ENCODE results near the gene HLA-A. TPM values are rescaled to one million over a fixed set of nuclear protein-coding genes. Genes with fewer than 3 reads are reported as not detected.

Gene HLA-A
- total and polyA plus RNA-seq, 2 of the 13 experiments (the other 11 are each of a cell fraction or from before 2014, with no cell fraction given), result 345 to 527 TPM

- 73% methylated on average over 3 of the region's 3 CpGs for WGBS (ENCODE audit: low lambda C conversion rate)
- FAIRE-seq, result no peak
These were observed 43.1 kb upstream of the HLA-A start for GRCh38 chr6:29899281-29899680.

GRCh38 chr6:29905286-29905685 is 37.0 kb upstream of the HLA-A start:
- no peak for FAIRE-seq
- POLR2A ChIA-PET, result no interaction called here
- WGBS (ENCODE audit: low lambda C conversion rate), result 75% methylated on average over 4 of the region's 4 CpGs

More at GRCh38 chr6:29899281-29899680, 43.1 kb upstream of the HLA-A start:
- ChIA-PET CTCF (ENCODE audit: low intra/inter-chr PET ratio, low total read pairs) (no interaction called here), POLR2A (no interaction called here)
- Histone ChIP-seq H3K9ac (ENCODE audit: insufficient read depth, low read depth, low read length) (no peak overlapping the region), H3K9me3 (ENCODE audit: low read length) (no peaks in the 10 kb centered on the region), H2AFZ (ENCODE audit: low read length) (no peak overlapping the region), H3K79me2 (ENCODE audit: insufficient read depth, low read length) (no peaks in the 10 kb centered on the region), H4K20me1 (ENCODE audit: insufficient read depth, low read length) (no peaks in the 10 kb centered on the region), H3K27ac (ENCODE audit: extremely low read length, insufficient read depth, low read length) (no peak overlapping the region), H3K4me2 (ENCODE audit: low read depth, low read length) (no peak overlapping the region), H3K4me3 (replicated peaks in 1 of 3; ENCODE audit: insufficient read depth in 1 of 3, low read depth in 2 of 3, low read length in 3 of 3) (no peak overlapping the region), H3K36me3 (replicated peaks in 1 of 2; ENCODE audit: control insufficient read depth in 1 of 2, insufficient read depth in 2 of 2, low read length in 2 of 2) (no peaks in the 10 kb centered on the region), H3K27me3 (ENCODE audit: control insufficient read depth in 1 of 2, insufficient read depth in 2 of 2, low read length in 2 of 2) (no peaks in the 10 kb centered on the region), H3K4me1 (ENCODE audit: insufficient read depth, low read length) (peaks cover 8% of the 10 kb centered on the region)
- DNase-seq (ENCODE audit: low spot score) (no peak), ATAC-seq (no peak)
- in situ Hi-C loops (cut with HindIII; ENCODE audit: extremely low pct_ligation_motif_present, low pct_unique_long_range_greater_than_20kb) (loop anchor here (25.0 kb wide), 1 partner anchor 1463 kb away; the partner anchor contains the start of gene HLA-B), intact Hi-C loops (cut with micrococcal nuclease; ENCODE audit: unreplicated experiment) (no loop called here)
- no peak for TF ChIP-seq JUND (CRISPR knock-in tag; IDR thresholded peaks at IDR 0.05)
- TF ChIP-seq EHMT2 (IDR thresholded peaks at IDR 0.05; ENCODE audit: borderline replicate concordance, low read depth, low read length), result no peak
- no peak for TF ChIP-seq ZNF75D (CRISPR knock-in tag; IDR thresholded peaks at IDR 0.05; ENCODE audit: borderline replicate concordance)
- BruUV-seq (replicated peaks), result no TSS peak

More at GRCh38 chr6:29905286-29905685, 37.0 kb upstream of the HLA-A start:
- BruUV-seq (replicated peaks), result no TSS peak
- in situ Hi-C loops (cut with HindIII; ENCODE audit: extremely low pct_ligation_motif_present, low pct_unique_long_range_greater_than_20kb), result no loop called here
- H3K9me3 ChIP-seq (ENCODE audit: low read length), result no peaks in the 10 kb centered on the region
- H4K20me1 ChIP-seq (ENCODE audit: insufficient read depth, low read length), result no peaks in the 10 kb centered on the region
- CTCF ChIA-PET (ENCODE audit: low intra/inter-chr PET ratio, low total read pairs), result no interaction called here
- peaks cover 56% of the 10 kb centered on the region for H3K4me1 ChIP-seq (ENCODE audit: insufficient read depth, low read length)
- TF ChIP-seq AKAP8 (CRISPR knock-in tag; IDR thresholded peaks at IDR 0.05) (no peak), ZNF12 (CRISPR knock-in tag; IDR thresholded peaks at IDR 0.05) (no peak), WIZ (CRISPR knock-in tag; IDR thresholded peaks at IDR 0.05) (no peak), CENPX (CRISPR knock-in tag; IDR thresholded peaks at IDR 0.05) (no peak), MED13 (CRISPR knock-in tag; IDR thresholded peaks at IDR 0.05) (no peak)
- intact Hi-C loops (cut with micrococcal nuclease; ENCODE audit: unreplicated experiment), result loop anchor here (5.0 kb wide), 1 partner anchor 62 kb away; no protein-coding TSS in a partner anchor
- no peak for ATAC-seq
- no peak for DNase-seq (ENCODE audit: low spot score)
- H3K27ac ChIP-seq (ENCODE audit: extremely low read length, insufficient read depth, low read length), result no peak overlapping the region
- H3K4me2 ChIP-seq (ENCODE audit: low read depth, low read length), result no peak overlapping the region
- H3K9ac ChIP-seq (ENCODE audit: insufficient read depth, low read depth, low read length), result no peak overlapping the region
- no peaks in the 10 kb centered on the region for H3K36me3 ChIP-seq (replicated peaks in 1 of 2; ENCODE audit: control insufficient read depth in 1 of 2, insufficient read depth in 2 of 2, low read length in 2 of 2)
- H2AFZ ChIP-seq (ENCODE audit: low read length), result no peak overlapping the region
- no peaks in the 10 kb centered on the region for H3K79me2 ChIP-seq (ENCODE audit: insufficient read depth, low read length)
- no peaks in the 10 kb centered on the region for H3K27me3 ChIP-seq (ENCODE audit: control insufficient read depth in 1 of 2, insufficient read depth in 2 of 2, low read length in 2 of 2)
- no peak overlapping the region for H3K4me3 ChIP-seq (replicated peaks in 1 of 3; ENCODE audit: insufficient read depth in 1 of 3, low read depth in 2 of 3, low read length in 3 of 3)

All from HepG2 (cell line).